Colonic mucosa (tissue), 4 donors: ENCODE measurements around the gene ARAP3. TPM values are rescaled to one million over a fixed set of nuclear protein-coding genes. Genes with fewer than 3 reads are reported as not detected.

Source experiments
- DNase-seq: peaks from one replicate; pipeline ENCODE4 v3.0.0-alpha.2; 2020
- H3K27ac ChIP-seq: fragments of 200-600 bp; one replicate; pipeline ENCODE4 v1.8.0; 2021
- H3K27me3 ChIP-seq: fragments of 200-600 bp; one replicate; pipeline ENCODE4 v1.8.0; 2021
- H3K36me3 ChIP-seq: fragments of 200-600 bp; one replicate; pipeline ENCODE4 v1.8.0; 2021
- H3K4me1 ChIP-seq: fragments of 200-600 bp; one replicate; pipeline ENCODE4 v1.8.0; 2021; ENCODE audit warnings: mild to moderate bottlenecking
- H3K4me3 ChIP-seq: fragments of 200-600 bp; one replicate; pipeline ENCODE4 v1.8.0; 2021
- H3K9ac ChIP-seq, 2 donors: one replicate each; pipeline ENCODE4 v1.7.0; 2013; ENCODE audit warnings: control low read depth in 2 of 2, low read depth in 2 of 2, low read length in 2 of 2
- H3K9me3 ChIP-seq: fragments of 200-600 bp; one replicate; pipeline ENCODE4 v1.8.0; 2021
- CTCF ChIP-seq: fragments of 200-600 bp; IDR thresholded peaks from one replicate; pipeline ENCODE4 v1.8.0; 2022; ENCODE audit warnings: antibody characterized with exemption, mild to moderate bottlenecking
- intact Hi-C: fragments of 100-400 bp; cut with DNase I; formaldehyde crosslinking; loops from one replicate; pipeline ENCODE4 v1.14.1; 2022
- total RNA-seq, 2 donors: library from RNA; stranded (reverse); fragmentation: NEBNext Ultra II Directional in 1 of 2; extraction: Animal tissue kit (Norgen Biotek cat#: 25700) in 1 of 2; gene quantifications; one replicate each; pipeline ENCODE4 v1.2.1, GENCODE V29; 2021
- donor health status: healthy.
- donor health status: DM: no; HTN: no; CAD: no.
- donor health status: DM: no; HTN: no; CAD: no.

Gene ARAP3
- total RNA-seq, 2 donors from 2014 or later = 5.1 to 15.4 TPM

GRCh38 chr5:141639357-141640050 lies 42.5 kb downstream of the ARAP3 start:
- no peaks in the 10 kb centered on the region for H3K36me3 ChIP-seq
- H3K27me3 ChIP-seq = no peaks in the 10 kb centered on the region
- no peak overlapping the region for H3K9ac ChIP-seq

GRCh38 chr5:141638771-141639170 lies 43.3 kb downstream of the ARAP3 start:
- H3K4me3 ChIP-seq = no peak overlapping the region
- H3K36me3 ChIP-seq = no peaks in the 10 kb centered on the region
- no peaks in the 10 kb centered on the region for H3K27me3 ChIP-seq
- no peaks in the 10 kb centered on the region for H3K9me3 ChIP-seq
- H3K4me1 ChIP-seq = peaks cover 13% of the 10 kb centered on the region
- intact Hi-C loops = no loop called here
- no peak overlapping the region for H3K9ac ChIP-seq
- H3K27ac ChIP-seq = no peak overlapping the region
- no peak for DNase-seq
- no peak for TF ChIP-seq CTCF

More at GRCh38 chr5:141639357-141640050, 42.5 kb downstream of the ARAP3 start:
- Histone ChIP-seq H3K9me3 (no peaks in the 10 kb centered on the region), H3K4me3 (no peak overlapping the region), H3K4me1 (peaks cover 13% of the 10 kb centered on the region), H3K27ac (no peak overlapping the region)
- no peak for DNase-seq
- TF ChIP-seq CTCF = no peak
- intact Hi-C loops = no loop called here

GRCh38 chr5:141637767-141638419 lies 44.1 kb downstream of the ARAP3 start:
- Histone ChIP-seq H3K27me3 (no peaks in the 10 kb centered on the region), H3K27ac (no peak overlapping the region), H3K4me1 (peaks cover 13% of the 10 kb centered on the region), H3K9ac (peak overlapping the region; percentile 72 to 95), H3K36me3 (no peaks in the 10 kb centered on the region), H3K9me3 (no peaks in the 10 kb centered on the region), H3K4me3 (peak overlapping the region; percentile 78)
- TF ChIP-seq CTCF = peak; percentile 18
- intact Hi-C loops = no loop called here
- peak; percentile 70 for DNase-seq

GRCh38 chr5:141637123-141637766 lies 44.8 kb downstream of the ARAP3 start:
- Histone ChIP-seq H3K27ac (peak overlapping the region; percentile 58), H3K4me3 (peak overlapping the region; percentile 78), H3K9ac (peak overlapping the region; percentile 72 to 95), H3K4me1 (peaks cover 13% of the 10 kb centered on the region), H3K27me3 (no peaks in the 10 kb centered on the region), H3K9me3 (no peaks in the 10 kb centered on the region), H3K36me3 (no peaks in the 10 kb centered on the region)
- TF ChIP-seq CTCF = no peak
- DNase-seq = peak; percentile 55
- intact Hi-C loops = no loop called here

- Histone ChIP-seq H3K27me3 (no peaks in the 10 kb centered on the region), H3K27ac (peak within 1 kb of the TSS; percentile 58), H3K9me3 (no peaks in the 10 kb centered on the region), H3K36me3 (no peaks in the 10 kb centered on the region), H3K4me1 (peaks cover 13% of the 10 kb centered on the region), H3K4me3 (peak within 1 kb of the TSS; percentile 78), H3K9ac (peak within 1 kb of the TSS; percentile 93 to 95)
- intact Hi-C loops = no loop called here
- TF ChIP-seq CTCF = no peak
- DNase-seq = peak; percentile 97
Observed at GRCh38 chr5:141636413-141637122, 45.5 kb downstream of the ARAP3 start, which contains the start of the genes HDAC3 and RELL2. Gene HDAC3, minus strand, starts transcription at chr5:141636849. Its CDS starts 59 bp downstream, at chr5:141636790. Gene RELL2, plus strand, starts transcription at chr5:141636997. Its CDS starts 1,229 bp downstream, at chr5:141638226.
